Midbrain (tissue), 1 donor: ENCODE results near the gene SDK1.
A peak's percentile ranks its signal among the peaks of the same experiment; 100 is the strongest.

Experiments
- DNase-seq: peaks from one replicate; lab custom pipeline; 2025; lab: John Stamatoyannopoulos, UW

Gene SDK1, protein sequence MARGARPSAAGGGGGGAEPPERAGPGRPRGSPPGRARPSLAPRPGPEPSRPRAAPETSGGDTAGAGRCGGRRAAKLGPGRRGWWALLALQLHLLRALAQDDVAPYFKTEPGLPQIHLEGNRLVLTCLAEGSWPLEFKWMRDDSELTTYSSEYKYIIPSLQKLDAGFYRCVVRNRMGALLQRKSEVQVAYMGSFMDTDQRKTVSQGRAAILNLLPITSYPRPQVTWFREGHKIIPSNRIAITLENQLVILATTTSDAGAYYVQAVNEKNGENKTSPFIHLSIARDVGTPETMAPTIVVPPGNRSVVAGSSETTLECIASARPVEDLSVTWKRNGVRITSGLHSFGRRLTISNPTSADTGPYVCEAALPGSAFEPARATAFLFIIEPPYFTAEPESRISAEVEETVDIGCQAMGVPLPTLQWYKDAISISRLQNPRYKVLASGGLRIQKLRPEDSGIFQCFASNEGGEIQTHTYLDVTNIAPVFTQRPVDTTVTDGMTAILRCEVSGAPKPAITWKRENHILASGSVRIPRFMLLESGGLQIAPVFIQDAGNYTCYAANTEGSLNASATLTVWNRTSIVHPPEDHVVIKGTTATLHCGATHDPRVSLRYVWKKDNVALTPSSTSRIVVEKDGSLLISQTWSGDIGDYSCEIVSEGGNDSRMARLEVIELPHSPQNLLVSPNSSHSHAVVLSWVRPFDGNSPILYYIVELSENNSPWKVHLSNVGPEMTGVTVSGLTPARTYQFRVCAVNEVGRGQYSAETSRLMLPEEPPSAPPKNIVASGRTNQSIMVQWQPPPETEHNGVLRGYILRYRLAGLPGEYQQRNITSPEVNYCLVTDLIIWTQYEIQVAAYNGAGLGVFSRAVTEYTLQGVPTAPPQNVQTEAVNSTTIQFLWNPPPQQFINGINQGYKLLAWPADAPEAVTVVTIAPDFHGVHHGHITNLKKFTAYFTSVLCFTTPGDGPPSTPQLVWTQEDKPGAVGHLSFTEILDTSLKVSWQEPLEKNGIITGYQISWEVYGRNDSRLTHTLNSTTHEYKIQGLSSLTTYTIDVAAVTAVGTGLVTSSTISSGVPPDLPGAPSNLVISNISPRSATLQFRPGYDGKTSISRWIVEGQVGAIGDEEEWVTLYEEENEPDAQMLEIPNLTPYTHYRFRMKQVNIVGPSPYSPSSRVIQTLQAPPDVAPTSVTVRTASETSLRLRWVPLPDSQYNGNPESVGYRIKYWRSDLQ (N-terminal part only)

DNA sequence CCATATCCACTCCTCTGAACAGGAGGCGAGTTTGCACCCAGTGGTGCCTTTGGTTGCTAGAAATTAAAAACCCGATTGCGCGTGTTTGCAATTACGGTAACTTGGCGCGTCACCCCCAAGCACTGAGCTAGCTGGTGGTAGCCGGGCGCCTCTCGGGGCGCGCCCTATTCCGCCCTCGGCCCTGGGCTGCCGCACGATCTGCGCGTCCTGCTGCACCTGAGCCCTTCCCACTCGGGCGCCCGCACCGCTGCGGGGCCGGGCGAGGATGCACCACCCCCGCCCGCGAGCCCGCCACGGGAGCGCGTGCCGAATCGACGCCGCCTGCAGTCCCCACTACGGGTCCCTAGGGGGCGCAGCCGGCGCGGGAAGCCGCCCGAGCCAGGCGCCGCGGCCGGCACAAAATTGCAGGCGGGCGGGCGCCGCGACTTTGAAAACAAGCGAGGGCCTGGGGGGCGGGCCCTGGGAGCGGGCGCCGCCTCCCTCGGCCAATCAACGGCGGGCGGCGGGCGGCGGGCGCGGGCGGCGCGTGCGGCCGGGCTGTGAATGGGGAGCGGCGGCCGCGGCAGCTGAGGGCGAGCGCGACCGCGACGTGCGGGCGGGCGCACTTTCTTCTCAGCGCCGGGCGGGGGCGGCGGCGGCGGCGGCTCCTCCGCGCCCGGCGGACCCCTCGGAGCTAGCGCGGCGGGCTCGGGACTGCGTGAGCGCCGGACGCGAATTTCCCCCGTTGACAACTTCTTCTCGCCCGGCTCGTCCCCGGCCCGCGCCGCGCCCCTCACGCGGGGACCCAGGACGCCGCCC lies at the start of gene SDK1:
SDK1 (plus strand) TSS at position 602 of the 798 bp plus-strand sequence. CDS start 335 bp downstream, outside the sequence.
- DNase-seq, result peak; percentile 91

DNA sequence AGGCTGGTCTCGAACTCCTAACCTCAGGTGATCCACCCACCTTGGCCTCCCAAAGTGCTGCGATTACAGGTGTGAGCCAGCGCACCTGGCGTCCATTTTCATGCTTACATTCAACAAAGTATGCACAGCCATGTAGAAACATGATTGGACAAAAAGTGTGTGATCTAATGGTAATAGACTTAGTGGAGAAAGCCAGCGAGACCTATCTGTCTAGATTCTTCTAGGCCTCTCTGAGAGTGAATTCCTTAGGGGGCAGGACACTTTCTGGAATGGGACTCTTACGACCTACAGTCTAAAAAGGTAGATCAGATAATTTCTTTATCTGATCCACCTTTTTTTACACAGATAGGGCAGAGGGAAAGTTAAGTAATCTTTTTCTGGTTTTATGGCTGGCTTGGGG lies 46.3 kb upstream of the SDK1 start:
- DNase-seq, result no peak

DNA sequence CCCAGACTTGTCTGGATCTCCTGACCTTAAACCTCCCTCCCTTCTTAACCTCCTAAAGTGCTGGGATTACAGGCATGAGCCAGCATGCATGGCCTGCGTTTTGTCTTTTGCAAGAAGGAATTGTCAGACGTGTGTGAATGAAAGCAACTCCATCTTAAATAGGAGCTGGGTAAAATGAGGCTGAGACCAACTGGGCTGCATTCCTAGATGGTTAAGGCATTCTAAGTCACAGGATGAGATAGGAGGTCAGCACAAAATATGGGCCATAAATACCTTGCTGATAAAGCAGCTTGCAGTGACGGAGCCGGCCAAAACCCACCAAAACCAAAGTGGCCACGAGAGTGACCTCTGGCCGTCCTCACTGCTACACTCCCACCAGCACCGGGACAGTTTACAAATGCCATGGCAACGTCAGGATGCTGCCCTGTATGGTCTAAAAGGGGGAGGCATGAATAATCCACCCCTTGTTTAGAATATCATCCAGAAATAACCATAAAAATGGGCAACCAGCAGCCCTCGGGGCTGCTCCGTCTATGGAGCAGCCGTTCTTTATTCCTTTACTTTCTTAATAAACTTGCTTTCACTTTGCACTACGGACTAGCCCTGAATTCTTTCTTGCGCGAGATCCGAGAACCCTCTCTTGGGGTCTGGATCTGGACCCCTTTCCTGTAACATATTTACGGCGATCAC lies 41.2 kb upstream of the SDK1 start:
- no peak for DNase-seq

DNA sequence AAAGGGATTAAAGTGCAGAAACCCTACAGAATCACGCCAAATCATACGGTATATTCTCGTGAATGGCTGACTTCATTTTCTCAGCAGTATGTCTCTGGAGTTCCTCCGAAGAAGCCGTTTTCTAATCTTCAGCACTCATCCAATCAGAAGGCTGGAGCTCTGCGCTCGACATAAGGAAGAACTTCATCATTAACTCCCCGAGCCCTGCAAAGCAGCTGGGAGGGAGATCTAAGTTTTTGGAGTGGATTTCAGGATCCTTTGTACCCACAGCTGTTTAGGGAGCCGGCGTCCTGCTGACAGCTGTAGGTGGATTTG lies 40.7 kb upstream of the SDK1 start:
- DNase-seq, result no peak

DNA sequence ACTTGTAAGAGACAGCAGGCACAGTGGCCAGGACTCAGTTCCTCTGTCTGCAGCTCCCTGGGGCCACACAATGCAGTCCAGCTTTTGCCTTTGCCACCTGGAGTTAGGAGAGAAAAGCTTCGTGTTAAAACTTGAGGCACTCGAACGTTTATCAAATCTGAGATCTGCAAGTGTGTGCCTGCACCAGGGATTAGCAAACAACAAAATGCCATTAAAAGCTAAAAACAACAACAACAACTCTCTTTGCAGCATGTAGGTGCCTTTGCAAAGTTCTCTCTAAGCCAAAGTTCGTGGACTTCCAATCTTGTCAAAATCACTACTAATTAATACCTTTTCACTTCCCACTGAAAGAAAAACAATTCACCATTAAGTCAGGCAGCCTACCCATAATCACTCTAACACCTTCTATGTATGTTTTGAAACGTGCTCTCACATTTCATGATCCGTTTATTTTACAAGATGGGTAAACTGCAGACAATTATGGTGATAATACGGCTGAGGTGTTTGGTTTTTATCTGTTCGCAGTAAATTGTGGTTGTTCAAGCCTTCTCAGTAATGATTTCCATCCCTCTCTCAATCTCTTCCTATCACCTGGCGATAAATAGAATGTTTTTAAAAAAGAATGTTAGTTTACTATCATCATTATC lies 36.2 kb upstream of the SDK1 start:
- DNase-seq, result no peak

DNA sequence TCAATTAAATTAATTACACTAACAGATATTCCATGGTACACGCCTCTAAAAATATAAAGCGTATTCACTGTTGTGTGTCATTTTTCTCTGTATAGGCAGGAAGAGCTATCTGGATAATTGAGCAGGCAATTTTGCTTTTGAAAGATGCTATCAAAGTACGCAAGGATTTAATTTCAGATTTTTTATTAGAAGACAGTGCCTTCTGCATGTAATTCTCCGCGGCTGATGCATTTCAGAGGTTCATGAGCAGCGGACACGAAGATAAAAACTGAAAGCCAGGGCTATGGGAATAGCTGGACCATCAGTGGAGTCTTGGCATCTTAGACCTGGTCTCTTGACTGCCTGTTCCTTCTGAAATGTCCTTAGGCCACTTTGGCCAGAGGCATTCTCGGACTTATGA lies 35.7 kb upstream of the SDK1 start:
- DNase-seq, result no peak

DNA sequence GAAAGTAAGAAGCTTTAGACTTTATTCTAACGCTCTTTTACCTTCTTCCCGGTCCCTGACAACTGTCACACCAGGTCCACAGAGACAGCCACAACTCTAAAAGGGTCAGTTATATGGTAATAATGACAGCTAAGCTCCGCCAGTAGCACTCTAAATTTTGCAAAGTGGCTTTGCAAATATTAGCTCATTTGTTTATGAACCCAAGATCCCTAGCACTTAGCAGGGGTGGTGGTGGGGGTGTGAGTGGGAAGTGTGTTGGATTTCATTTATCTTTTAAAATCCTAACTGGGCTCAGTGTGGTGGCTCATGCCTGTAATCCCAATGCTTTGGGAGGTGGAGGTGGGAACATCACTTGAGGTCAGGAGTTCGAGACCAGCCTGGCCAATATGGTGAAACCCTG lies 34.8 kb upstream of the SDK1 start:
- no peak for DNase-seq

DNA sequence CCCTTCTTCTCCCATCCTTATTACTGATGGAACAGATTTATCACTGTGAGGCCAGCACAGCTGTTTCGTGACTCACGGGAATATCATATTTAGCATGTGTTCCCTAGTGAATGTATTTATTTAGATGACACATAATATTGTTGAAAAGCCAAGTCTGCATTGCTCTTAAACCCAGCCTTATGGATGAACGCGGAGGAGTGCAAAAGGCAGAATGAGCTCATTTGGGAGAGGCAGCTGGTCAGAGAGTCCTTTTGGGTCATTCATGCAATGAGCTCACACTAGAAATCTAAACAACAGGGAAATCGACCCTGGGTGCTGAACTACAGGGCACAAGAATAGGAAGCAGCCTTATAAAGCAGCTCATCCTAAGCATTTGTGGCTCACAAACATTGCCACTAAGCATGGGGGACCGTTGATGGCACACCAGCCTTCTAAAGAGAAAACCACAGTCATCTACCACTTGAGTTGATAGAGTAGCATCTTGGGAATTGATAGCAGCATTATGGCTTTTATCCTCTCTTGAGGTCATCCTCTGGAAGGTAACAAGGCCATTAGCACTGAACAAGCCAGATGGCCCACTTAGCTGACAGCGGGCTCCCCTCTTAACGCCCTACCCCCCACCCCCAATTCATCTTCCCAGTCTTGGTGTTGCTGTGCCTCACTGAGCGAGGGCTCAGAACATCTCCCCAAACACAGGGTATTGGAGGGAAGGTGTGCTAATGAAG lies 32.9 kb upstream of the SDK1 start:
- no peak for DNase-seq

DNA sequence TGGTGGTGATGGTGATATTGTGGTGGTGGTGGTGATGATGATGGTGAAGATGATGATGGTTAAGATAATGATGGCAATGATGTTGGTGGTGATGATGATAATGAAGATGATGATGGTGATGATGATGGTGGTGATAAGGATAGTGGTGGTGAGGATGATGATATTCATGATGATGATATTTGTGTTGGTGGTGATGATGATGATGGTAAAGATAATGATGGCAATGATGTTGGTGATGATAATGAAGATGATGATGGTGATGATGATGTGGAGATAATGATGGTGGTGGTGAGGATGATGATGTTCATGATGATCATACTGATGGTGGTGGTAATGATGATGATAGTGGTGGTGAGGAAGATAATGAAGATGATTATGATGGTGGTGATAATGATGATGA lies 30.7 kb upstream of the SDK1 start:
- no peak for DNase-seq

DNA sequence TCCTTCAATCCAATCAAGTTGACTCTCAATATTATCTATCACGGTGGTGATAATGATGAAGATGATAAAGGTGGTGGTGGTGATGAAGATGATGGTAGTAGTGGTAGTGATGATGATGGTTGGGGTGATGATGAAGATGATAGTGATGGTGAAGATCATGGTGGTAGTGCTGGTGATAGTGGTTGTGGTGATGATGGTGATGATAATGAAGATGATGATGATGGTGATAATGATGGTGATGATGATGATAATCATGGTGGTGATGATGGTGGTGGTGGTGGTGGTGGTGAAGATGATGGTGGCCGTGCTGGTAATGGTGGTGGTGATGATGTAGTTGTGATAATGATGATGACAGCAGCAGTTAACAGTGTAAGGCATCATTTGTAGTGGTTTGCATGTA lies 29.8 kb upstream of the SDK1 start:
- DNase-seq, result no peak

DNA sequence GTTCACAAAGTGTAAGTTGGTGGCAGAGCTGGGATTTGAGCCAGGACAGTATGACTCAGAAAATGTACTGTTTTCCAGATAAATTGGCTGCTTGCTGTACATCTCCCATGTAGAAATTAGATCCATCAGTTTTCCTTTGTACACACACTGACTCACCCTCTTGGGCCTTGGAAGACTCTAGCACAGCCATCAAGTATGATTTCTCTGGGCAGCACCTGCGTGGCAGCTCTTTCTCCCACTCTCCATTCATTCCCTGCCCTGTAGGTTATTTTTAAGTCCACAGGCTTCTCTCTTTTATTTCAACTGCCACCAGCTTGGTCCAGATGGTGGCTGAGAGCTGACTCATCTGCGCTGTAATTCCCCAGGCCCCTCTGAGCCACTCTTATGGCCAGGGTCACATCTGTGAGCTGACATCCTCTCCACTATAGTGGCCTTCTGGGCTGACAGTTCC lies 28.3 kb upstream of the SDK1 start:
- DNase-seq, result no peak

DNA sequence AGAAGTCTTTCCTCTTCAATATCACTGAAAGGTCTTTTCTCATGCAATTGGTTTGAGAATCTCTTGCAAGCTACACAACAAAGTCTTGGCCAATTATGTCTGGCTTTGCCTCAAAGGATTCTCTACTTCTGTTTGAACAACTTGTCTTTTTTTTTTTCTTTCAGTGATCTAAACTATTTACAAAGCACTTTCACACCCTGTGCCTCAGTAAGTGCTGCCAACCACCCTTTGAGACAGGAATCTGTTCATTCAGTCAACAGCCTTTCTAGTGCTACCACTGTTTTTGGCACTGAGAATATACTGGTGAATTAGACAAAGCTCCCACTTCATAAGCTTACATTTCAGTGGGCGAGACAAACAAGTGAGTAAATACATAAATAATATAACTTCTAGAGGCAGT lies 26.9 kb upstream of the SDK1 start:
- DNase-seq, result no peak

DNA sequence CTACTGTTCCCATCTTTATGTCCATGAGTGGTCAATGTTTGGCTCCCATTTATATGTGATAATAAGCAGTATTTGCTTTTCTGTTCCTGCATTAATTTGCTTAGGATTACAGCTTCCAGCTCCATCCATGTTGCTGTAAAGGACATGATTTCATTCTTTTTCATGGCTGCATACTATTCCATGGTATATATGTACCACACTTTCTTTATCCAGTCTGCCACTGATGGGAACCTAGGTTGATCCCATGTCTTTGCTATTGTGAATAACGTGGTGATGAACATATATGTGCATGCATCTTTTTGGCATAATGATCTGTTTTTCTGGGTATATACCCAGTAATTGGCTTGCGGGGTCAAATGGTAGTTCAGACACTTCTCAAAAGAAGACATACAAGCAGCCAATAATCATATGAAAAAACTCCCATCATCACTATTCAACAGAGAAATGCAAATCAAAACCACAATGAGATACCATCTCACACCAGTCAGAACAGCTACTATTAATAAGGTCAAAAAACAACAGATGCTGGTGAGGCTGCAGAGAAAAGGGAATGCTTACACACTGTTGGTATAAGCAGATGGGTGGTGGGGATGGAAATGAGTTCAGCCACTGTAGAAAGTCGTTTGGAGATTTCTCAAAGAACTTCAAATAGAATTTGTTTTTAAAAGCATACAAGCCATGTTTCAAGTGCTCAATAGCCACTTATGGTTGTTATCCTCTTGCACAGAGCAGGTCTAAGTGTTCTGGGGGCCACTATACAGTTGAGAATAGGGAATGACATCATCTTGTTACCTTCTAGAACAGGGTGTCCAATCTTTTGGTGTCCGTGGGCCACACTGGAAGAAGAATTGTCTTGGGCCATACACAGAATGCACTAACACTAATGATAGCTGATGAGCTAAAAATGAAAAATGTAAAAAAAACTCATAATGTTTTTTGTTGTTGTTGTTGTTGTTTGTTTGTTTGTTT lies 23.2 kb upstream of the SDK1 start:
- no peak for DNase-seq

DNA sequence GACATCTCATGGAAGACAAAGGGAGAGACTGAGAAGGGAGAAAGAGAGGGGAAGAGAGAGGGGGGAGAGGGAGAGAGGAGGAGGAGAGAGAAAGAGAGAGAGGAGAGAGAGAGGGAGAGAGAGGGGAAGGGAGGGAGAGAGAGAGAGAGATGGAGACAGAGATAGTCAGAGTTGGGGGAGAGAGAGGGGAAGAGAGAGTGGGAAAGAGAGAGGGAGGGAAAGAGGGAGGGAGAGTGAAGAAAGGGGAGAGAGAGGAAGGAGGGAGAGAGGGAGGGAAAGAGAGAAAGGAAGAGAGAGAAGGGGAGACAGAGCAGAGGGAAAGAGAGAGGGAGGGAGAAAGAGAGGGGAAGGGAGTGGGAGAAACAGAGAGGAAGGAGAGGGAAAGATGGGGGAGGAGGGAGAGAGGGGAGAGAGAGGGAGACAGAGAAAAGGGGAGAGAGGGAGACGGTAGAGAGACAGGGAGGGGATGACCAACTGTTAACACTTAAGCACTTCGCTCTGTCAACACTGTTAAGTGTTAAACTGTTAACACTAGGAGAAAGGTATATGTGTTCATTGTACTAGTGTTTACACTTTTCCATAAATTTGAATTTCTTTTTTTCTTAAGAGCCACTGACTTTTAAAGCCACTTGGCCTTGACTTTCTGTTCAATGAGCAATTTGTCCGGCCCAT lies 21.8 kb upstream of the SDK1 start:
- DNase-seq, result no peak

DNA sequence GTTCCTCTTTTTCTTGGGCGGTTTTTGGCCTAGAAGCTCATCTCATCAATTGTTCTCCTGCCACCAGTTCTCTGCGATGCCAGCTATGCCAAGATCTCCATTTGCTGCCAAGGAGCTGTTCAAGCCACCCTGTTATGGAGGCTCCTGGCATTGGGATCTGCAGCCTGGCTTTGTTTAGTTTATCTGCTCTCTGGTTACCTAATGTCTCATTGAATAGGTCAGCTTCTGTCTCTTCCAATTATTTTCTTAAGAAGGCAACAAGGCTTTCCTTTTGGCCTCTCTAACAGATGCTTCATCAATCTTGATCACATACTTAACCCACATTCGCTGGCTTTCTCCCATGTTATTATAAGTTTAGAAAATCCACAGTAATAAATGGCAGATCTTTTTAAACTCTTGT lies 20.6 kb upstream of the SDK1 start:
- DNase-seq, result no peak

DNA sequence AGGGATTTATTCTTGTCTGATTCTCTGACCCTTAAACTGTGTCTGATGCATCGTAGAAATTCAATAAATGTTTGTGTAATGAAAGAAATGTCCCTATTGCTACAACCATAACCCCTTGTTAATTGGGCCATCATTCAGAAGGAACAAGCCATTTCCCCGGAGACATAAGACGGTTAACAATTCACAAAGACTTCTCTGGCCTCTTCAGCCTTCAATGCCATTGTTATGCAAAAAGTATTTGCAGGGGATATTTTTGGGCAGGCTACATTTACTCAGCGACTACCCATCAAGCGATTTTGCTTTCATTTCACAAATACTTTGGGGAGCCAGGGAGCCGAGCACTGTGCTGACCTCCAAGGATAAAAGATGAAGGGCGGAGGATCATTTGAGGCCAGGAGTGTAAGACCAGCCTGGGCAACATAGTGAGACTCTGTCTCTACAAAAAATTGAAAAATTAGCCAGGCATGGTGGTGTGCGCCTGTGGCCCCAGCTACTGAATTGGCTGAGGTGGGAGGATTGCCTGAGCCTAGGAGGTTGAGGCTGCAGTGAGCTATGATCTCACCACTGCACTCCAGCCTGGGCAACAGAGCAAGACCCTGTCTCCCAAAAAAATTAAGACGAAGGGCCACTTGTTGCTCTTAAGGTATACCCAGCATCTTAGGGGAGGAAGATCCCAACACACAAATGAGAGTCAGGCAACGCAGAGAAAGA lies 20.0 kb upstream of the SDK1 start:
- no peak for DNase-seq

DNA sequence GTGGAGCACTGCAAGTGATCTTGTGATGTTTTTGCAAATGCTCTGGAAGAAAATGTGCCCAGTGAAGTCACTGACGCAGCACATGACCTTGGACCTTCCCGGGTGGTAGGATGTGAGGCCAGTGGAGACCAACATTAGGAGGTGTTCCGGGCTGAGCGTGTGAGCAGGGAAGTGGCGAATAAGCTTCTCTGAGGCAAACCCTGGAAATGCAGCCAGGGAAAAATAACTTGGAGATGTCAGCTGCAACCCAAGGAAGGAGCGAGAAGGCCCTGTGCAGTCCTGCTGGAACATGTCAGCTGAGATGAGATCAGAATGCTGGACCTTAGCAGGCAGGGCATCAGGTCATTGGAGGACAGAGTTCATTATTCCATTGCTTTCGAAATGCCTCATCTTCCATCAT lies 18.6 kb upstream of the SDK1 start:
- no peak for DNase-seq
